GM23338 (cell line): ENCODE measurements around the gene TCF12. TPM values are rescaled to one million over a fixed set of nuclear protein-coding genes. Genes with fewer than 3 reads are reported as not detected.

Experiments
- CREB1 ChIP-seq: fragments of 250-450 bp; sonication (Bioruptor Pico); IDR thresholded peaks from 2 replicates; pipeline ENCODE4 v1.5.0; 2020; ENCODE audit warnings: low read depth, mild to moderate bottlenecking, moderate library complexity
- CTCF ChIP-seq, 2 experiments: fragments of 200-600 bp in 1 of 2; sonication (generic) in 1 of 2; conservative IDR thresholded peaks; 2 replicates each; pipeline versions ENCODE4 v1.5.1 to v1.6.1; 2016 to 2017; ENCODE audit warnings: antibody characterized with exemption in 2 of 2, low read depth in 2 of 2, mild to moderate bottlenecking in 2 of 2, moderate library complexity in 1 of 2
- EZH2phosphoT487 ChIP-seq: fragments of 200-600 bp; sonication (generic); IDR thresholded peaks from one replicate; pipeline ENCODE4 v1.8.1; 2018; ENCODE audit warnings: antibody characterized with exemption; ENCODE audit not compliant: unreplicated experiment
- JUNB ChIP-seq: IDR thresholded peaks from one replicate; pipeline ENCODE4 v1.6.1; 2016; ENCODE audit warnings: antibody characterized with exemption; ENCODE audit not compliant: unreplicated experiment
- NANOG ChIP-seq: IDR thresholded peaks from 2 replicates; pipeline ENCODE4 v1.6.1; 2016; ENCODE audit warnings: antibody characterized with exemption, borderline replicate concordance
- POLR2AphosphoS5 ChIP-seq: IDR thresholded peaks from 2 replicates; pipeline ENCODE4 v1.6.1; 2016; ENCODE audit warnings: antibody characterized with exemption, low read depth
- ZNF331 ChIP-seq: fragments of 250-450 bp; sonication (Bioruptor Pico); IDR thresholded peaks from 2 replicates; pipeline ENCODE4 v1.5.0; 2020; ENCODE audit warnings: low read depth, mild to moderate bottlenecking, moderate library complexity
- ZNF462 ChIP-seq: fragments of 250-450 bp; sonication (Bioruptor Pico); IDR thresholded peaks from 2 replicates; pipeline ENCODE4 v1.5.0; 2020; ENCODE audit warnings: mild to moderate bottlenecking, moderate library complexity
- polyA plus RNA-seq: library from polyadenylated mRNA; unstranded; fragments of >200 nt; fragmentation: Nextera tagmentation; extraction: Ambion mirVana; gene quantifications from 2 replicates; pipeline ENCODE4 v1.2.1, GENCODE V29; 2016
- total RNA-seq: library from RNA; depleted of rRNA; stranded (reverse); fragments of >200 nt; shearing (Covaris generic); gene quantifications from 2 replicates; pipeline ENCODE4 v1.2.3, GENCODE V29; 2014
- TF ChIP-seq, protein P1 (sequence below): IDR thresholded peaks from 2 replicates; pipeline ENCODE4 v1.6.1; 2016; ENCODE audit warnings: antibody characterized with exemption

The TCF12 gene
- total and polyA plus RNA-seq, 2 experiments from 2014 or later: 27.6 to 104 TPM

DNA sequence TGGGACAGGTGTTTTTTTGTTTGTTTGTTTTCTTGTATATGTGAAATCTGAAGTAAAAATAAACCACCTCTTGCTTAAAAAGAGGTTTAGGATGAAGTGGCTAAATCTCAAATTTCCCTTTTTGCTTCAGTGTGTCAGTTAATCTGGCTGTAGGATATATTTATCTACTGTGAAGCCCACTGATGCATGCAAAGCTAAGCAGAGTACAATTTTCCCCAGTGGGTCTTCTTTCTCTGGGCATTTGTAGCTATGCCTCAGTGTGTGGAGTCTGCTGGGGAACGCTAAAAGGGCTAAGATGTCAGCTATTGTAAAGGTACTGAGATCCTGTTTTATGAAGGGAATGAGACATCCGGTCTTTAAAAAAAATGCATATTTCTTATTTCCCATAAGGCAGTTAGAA lies 190.6 kb downstream of the TCF12 start (continued):
- TF ChIP-seq ZNF462 (no peak), NANOG (no peak), CTCF (conservative IDR thresholded peaks at IDR 0.05; ENCODE audit: low read depth in 2 of 2) (no peak), POLR2AphosphoS5 (no peak), ZNF331 (CRISPR knock-in tag) (no peak), JUNB (no peak), EZH2phosphoT487 (no peak), CREB1 (CRISPR knock-in tag) (no peak)
- TF ChIP-seq, protein P1, sequence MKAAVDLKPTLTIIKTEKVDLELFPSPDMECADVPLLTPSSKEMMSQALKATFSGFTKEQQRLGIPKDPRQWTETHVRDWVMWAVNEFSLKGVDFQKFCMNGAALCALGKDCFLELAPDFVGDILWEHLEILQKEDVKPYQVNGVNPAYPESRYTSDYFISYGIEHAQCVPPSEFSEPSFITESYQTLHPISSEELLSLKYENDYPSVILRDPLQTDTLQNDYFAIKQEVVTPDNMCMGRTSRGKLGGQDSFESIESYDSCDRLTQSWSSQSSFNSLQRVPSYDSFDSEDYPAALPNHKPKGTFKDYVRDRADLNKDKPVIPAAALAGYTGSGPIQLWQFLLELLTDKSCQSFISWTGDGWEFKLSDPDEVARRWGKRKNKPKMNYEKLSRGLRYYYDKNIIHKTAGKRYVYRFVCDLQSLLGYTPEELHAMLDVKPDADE: no peak
